DND-41 (cell line): ENCODE data around the gene CHRNE.
"Not testable (repeated sequence)": the region's sequence is repeated elsewhere in the genome, so short reads cannot be mapped to it uniquely, and the experiment has no call there.

ENCODE experiments used
- ATAC-seq: fragments of 200-7000 bp; cut with Tn5 transposase; 3 replicates; pipeline ENCODE4 v1.9.1; 2021; ENCODE audit warnings: low read depth; ENCODE audit not compliant: insufficient read depth
- DNase-seq: peaks from one replicate; pipeline ENCODE4 v3.0.0-alpha.2; 2020
- H2AFZ ChIP-seq: 2 replicates; pipeline ENCODE4 v1.6.0; 2012; ENCODE audit warnings: low read depth, low read length
- H3K27ac ChIP-seq: 2 replicates; pipeline ENCODE4 v1.5.1; 2012; ENCODE audit warnings: low read length, inconsistent platforms
- H3K27me3 ChIP-seq: fragments of 200-600 bp; sonication (generic); 2 replicates; pipeline ENCODE4 v1.6.0; 2012; ENCODE audit warnings: low read length, mild to moderate bottlenecking, inconsistent platforms; ENCODE audit not compliant: insufficient read depth, poor library complexity
- H3K36me3 ChIP-seq: 2 replicates; pipeline ENCODE4 v1.5.1; 2012; ENCODE audit warnings: low read length, inconsistent platforms; ENCODE audit not compliant: insufficient read depth
- H3K4me1 ChIP-seq: 2 replicates; pipeline ENCODE4 v1.5.1; 2012; ENCODE audit warnings: mild to moderate bottlenecking, low read length; ENCODE audit not compliant: insufficient read depth
- H3K4me2 ChIP-seq: 2 replicates; pipeline ENCODE4 v1.6.0; 2012; ENCODE audit warnings: mild to moderate bottlenecking, moderate library complexity, low read length, inconsistent platforms; ENCODE audit not compliant: insufficient read depth
- H3K4me3 ChIP-seq, 2 experiments: fragments of 200-600 bp in 1 of 2; shearing (Covaris generic) in 1 of 2; 2 replicates each; pipeline ENCODE4 v1.5.1; 2012 to 2016; ENCODE audit warnings: inconsistent platforms in 2 of 2, low read length in 2 of 2, mild to moderate bottlenecking in 2 of 2, low read depth in 1 of 2, moderate library complexity in 1 of 2
- H3K79me2 ChIP-seq: 2 replicates; pipeline ENCODE4 v1.6.0; 2012; ENCODE audit warnings: low read length, inconsistent platforms; ENCODE audit not compliant: insufficient read depth
- H3K9ac ChIP-seq: 2 replicates; pipeline ENCODE4 v1.6.0; 2012; ENCODE audit warnings: low read depth, mild to moderate bottlenecking, inconsistent platforms, low read length, moderate library complexity
- H3K9me3 ChIP-seq: 2 replicates; pipeline ENCODE4 v1.5.1; 2012; ENCODE audit warnings: low read length, moderate library complexity, mild to moderate bottlenecking, inconsistent platforms; ENCODE audit not compliant: insufficient read depth, severe bottlenecking
- H4K20me1 ChIP-seq: 2 replicates; pipeline ENCODE4 v1.6.0; 2012; ENCODE audit warnings: low read length; ENCODE audit not compliant: insufficient read depth
- CTCF ChIP-seq: IDR thresholded peaks from 2 replicates; pipeline ENCODE4 v1.5.1; 2012; ENCODE audit warnings: borderline replicate concordance, low read length, moderate library complexity, mild to moderate bottlenecking; ENCODE audit not compliant: poor library complexity, severe bottlenecking; ENCODE audit errors: extremely low read depth
- EZH2 ChIP-seq: IDR thresholded peaks from 3 replicates; pipeline ENCODE4 v1.6.1; 2012; ENCODE audit warnings: borderline replicate concordance, low read depth, mild to moderate bottlenecking, moderate library complexity, low read length, inconsistent platforms; ENCODE audit not compliant: severe bottlenecking

CHRNE gene

GRCh38 chr17:4859816-4860625 lies 42.9 kb downstream of the CHRNE start:
- no peak for TF ChIP-seq CTCF
- TF ChIP-seq EZH2 = no peak
- H3K4me3 ChIP-seq = no peak overlapping the region
- no peaks in the 10 kb centered on the region for H3K4me1 ChIP-seq
- no peak overlapping the region for H3K9ac ChIP-seq
- H4K20me1 ChIP-seq = peaks cover 68% of the 10 kb centered on the region
- H3K27ac ChIP-seq = no peak overlapping the region
- ATAC-seq = no peak
- no peaks in the 10 kb centered on the region for H3K9me3 ChIP-seq
- no peak overlapping the region for H2AFZ ChIP-seq
- no peak overlapping the region for H3K4me2 ChIP-seq
- no peaks in the 10 kb centered on the region for H3K27me3 ChIP-seq
- no peak for DNase-seq
- peaks cover 24% of the 10 kb centered on the region for H3K36me3 ChIP-seq
- H3K79me2 ChIP-seq = peaks cover 25% of the 10 kb centered on the region; the same call in 1 of the 2 replicates

GRCh38 chr17:4858882-4859260 lies 44.0 kb downstream of the CHRNE start:
- H3K4me2 ChIP-seq = no peak overlapping the region
- no peaks in the 10 kb centered on the region for H3K9me3 ChIP-seq
- DNase-seq = no peak
- TF ChIP-seq CTCF (no peak), EZH2 (no peak)
- peaks cover 79% of the 10 kb centered on the region for H4K20me1 ChIP-seq
- H3K36me3 ChIP-seq = peaks cover 31% of the 10 kb centered on the region
- H3K27me3 ChIP-seq = no peaks in the 10 kb centered on the region
- no peak overlapping the region for H3K4me3 ChIP-seq
- H3K9ac ChIP-seq = no peak overlapping the region
- no peak for ATAC-seq
- no peaks in the 10 kb centered on the region for H3K4me1 ChIP-seq
- no peak overlapping the region for H3K27ac ChIP-seq
- peaks cover 34% of the 10 kb centered on the region; the same call in 1 of the 2 replicates for H3K79me2 ChIP-seq
- no peak overlapping the region for H2AFZ ChIP-seq

GRCh38 chr17:4858068-4858881 lies 44.6 kb downstream of the CHRNE start:
- Histone ChIP-seq H3K4me1 (no peaks in the 10 kb centered on the region), H3K27me3 (no peaks in the 10 kb centered on the region), H3K9ac (no peak overlapping the region), H3K36me3 (peaks cover 31% of the 10 kb centered on the region), H3K4me2 (no peak overlapping the region), H3K9me3 (no peaks in the 10 kb centered on the region), H3K4me3 (no peak overlapping the region), H3K79me2 (peaks cover 37% of the 10 kb centered on the region; the same call in 1 of the 2 replicates), H3K27ac (no peak overlapping the region), H4K20me1 (peaks cover 83% of the 10 kb centered on the region), H2AFZ (no peak overlapping the region)
- no peak for TF ChIP-seq CTCF
- no peak for TF ChIP-seq EZH2
- ATAC-seq (no peak), DNase-seq (no peak)

GRCh38 chr17:4857347-4857746 lies 45.6 kb downstream of the CHRNE start:
- H2AFZ ChIP-seq, H3K4me2 ChIP-seq, H3K4me1 ChIP-seq, H3K4me3 ChIP-seq, H3K27me3 ChIP-seq, DNase-seq, H3K27ac ChIP-seq, H3K9ac ChIP-seq, ATAC-seq, H3K9me3 ChIP-seq: not testable (repeated sequence)
- Histone ChIP-seq H4K20me1 (peaks cover 78% of the 10 kb centered on the region), H3K36me3 (peaks cover 31% of the 10 kb centered on the region), H3K79me2 (peaks cover 37% of the 10 kb centered on the region; the same call in 1 of the 2 replicates)
